LHCN-M2 (cell line): ENCODE results near the gene DOCK1. TPM values are rescaled to one million over a fixed set of nuclear protein-coding genes. Genes with fewer than 3 reads are reported as not detected.
"Not testable (repeated sequence)": the region's sequence is repeated elsewhere in the genome, so short reads cannot be mapped to it uniquely, and the experiment has no call there.

Source experiments
- DNase-seq: peaks from one replicate; pipeline ENCODE4 v3.0.0-alpha.2; 2012; ENCODE audit warnings: low read depth
- total RNA-seq: library from RNA; depleted of rRNA; stranded (reverse); fragments of >200 nt; gene quantifications from 2 replicates; pipeline ENCODE4 v1.2.3, GENCODE V29; 2014

DOCK1 gene
- total RNA-seq, 1 experiment from 2014 or later: 45.5 TPM

DNA sequence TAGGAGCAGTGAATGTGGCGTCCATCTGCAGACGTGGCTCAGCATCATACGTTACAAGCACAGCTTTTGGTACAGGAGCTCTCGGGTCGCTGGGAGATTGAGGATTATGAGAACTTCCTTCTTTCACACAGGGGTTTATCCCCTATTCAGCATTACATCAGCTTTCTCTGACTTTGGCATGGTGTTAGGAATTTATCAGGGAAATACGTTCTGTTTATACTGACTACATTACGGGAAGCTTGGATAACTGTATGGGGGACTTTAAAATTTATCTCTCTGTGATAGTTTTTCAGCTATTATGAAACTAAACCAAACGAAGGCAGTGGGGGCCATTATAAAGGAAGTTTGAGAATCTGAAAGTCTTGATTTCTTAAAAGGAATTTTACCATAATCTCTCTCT lies 401.3 kb downstream of the DOCK1 start:
- DNase-seq: no peak

DNA sequence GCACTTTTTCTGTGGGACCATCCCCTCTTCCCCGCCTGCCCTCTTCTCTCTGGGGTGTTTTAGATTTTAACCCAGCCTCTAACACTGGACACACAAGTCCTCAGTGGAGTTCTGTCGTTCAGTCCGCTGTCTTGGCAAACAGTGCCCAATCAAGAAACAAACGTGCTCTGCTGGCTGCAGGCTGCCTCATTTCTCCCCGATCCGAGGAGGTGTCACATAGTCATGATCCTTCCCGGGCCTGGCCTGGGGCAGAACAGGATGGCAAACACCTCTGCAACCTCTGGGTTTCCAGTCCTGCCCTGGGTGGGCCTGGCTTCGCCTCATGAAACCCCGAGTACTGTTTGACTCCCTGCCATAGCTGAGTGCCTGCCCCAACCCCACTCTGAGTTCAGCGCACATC lies 402.1 kb downstream of the DOCK1 start:
- DNase-seq: no peak

DNA sequence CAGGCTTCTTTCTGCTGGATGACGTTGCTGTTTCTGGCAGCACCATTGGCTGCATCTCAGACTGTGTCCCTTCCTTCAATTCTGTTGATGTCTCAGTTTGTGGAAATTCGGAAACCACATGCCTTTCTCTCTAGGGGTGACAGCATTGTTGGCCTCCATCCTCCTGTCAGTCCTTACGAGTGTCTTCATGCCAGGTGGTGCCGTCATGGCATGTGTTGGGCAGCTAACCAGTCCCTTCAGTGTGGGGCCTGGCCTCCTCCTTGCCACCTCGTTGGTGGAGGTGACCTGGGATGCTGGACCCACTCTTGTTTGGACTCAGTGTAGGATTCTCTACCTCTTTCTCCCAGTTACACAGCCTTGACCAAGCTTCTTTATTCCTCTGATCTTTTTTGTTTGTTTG lies 402.8 kb downstream of the DOCK1 start:
- no peak for DNase-seq

DNA sequence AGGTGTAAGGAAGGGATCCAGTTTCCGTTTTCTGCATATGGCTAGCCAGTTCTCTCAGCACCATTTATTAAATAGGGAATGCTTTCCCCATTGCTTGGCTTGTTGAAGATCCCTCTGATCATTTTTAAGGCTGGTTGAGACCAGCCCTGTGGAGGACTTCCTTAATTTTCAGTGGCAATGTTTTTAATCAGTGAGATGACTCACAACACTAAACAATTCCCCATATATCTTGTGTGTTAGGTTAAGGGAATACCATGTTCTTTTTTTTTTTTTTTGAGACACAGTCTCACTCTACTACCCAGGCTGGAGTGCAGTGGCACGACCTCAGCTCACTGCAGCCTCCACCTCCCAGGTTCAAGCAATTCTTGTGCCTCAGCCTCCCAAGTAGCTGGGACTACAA lies 404.4 kb downstream of the DOCK1 start:
- DNase-seq: not testable (repeated sequence)

DNA sequence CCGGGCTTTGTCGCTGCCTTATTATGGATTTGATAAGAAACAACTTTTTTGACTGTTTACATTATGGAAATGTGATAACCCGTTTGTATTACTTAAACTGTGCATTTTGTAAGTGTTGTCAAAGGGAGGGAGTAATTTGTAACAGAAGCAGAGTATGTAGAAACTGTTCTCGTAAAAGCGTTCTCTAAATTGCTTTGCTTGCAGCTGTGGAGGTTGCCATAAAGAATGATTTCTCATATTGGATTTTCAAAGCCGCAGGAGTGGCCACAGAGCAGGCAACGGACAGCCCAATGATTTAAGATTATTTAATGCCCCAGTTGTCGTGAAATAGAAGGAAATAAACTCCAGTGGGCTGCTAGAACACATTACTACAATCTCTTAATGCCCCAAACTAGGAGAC lies 405.2 kb downstream of the DOCK1 start:
- no peak for DNase-seq

DNA sequence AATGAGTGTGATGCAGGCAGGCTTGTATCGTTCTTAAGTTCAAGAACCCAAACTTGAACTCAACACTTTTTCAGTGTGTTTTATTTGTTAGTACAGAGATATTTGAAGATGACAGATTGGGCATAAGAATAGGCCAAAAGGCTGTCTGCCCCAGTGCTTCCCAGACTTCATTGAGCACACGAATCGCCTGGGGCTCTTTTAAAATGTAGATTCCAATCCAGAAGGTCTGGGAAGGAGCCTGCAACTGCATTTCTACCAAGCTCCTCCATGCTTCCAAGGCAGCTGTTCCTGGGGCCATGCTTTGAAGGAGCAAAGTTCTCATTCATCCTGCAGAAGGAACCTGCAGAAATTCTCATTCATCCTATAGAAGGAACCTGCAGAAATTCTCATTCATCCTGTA lies 405.7 kb downstream of the DOCK1 start:
- DNase-seq: no peak

DNA sequence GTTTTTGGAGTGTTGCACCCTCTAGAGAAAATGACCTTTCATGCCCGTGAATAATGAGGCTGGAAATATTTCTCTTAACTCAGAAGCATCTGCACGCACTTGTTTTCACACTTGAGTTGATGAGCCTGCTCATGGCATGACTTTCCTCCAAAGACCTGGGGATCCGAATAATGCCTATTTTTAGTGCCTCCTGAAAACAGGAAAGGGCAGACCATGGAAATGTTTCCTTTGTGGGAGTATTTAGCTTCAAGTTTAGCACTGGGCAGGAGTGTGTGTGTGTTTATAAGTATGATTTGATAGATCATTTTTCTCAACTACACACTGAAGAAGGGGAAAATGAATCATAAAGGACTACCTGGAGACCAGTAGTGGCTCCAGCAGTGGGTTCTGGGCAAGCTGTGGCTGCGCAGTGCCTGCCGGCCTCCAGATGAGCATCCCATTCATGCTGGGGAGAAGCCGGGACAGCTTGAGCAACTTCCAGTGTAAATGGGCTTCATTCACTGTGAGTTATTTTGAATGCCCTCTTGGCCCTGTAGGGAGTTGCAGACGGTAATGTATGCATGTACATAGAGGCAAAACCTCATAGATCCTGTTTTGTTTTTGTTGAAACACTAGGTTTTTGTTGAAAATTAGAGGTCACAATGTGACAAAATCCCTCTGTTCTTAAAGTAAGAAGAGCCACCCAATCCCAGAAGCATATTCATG lies 408.9 kb downstream of the DOCK1 start:
- no peak for DNase-seq

DNA sequence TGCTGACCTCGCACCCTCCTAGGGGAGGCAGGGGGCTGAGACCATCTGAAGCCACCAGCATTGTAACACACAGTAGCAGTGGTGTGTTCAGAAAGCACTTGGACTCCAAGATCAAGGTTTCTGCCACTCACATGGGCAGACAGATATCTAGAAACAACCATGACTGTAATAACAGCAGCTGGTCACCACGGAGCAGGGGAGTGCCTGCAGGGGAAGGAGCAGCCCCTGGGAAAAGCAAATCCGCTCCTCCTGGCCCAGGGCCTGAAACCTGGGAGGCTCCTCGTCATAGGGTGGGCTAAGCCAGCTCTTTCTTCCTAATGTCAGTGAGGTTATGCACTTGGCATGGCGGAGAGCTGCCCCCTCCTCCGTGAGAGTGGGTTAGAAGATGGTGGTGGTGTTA lies 409.6 kb downstream of the DOCK1 start:
- no peak for DNase-seq

DNA sequence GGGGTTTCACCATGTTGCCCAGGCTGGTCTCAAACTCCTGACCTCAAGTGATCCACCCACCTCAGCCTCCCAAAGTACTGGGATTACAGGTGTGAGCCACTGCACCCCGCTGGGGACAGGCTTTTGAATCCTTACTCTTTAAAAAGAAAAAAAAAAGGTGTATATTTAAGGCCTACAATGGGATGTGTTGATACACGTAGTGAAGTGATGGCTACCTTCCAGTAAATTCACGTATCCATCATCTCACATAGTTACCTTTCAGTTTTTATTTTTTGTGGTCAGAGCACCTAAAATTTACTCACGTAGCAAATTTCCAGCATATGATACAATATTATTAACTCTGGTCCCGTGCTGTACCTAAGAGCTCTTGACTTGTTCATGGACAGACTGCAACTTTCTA lies 410.7 kb downstream of the DOCK1 start:
- no peak for DNase-seq

DNA sequence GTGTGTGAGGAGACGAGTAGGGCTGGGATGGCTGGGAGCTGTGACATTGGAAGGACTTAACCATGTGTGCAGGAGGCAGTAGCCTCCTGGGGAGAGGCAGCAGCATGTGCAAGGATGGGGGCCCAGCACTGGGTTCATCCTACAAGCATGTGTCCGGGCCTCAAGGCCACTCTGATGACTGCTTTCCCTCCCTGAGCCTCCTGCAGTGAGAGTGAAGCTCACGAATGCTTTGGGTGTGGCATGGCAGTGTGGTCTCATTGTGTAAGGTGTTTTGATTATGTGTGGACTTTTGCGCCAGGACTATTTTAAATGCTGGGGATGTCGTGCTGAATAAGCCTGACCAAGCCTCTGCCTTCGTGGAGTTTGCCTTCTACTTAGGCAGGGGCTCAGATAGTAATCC lies 413.2 kb downstream of the DOCK1 start:
- DNase-seq: no peak

DNA sequence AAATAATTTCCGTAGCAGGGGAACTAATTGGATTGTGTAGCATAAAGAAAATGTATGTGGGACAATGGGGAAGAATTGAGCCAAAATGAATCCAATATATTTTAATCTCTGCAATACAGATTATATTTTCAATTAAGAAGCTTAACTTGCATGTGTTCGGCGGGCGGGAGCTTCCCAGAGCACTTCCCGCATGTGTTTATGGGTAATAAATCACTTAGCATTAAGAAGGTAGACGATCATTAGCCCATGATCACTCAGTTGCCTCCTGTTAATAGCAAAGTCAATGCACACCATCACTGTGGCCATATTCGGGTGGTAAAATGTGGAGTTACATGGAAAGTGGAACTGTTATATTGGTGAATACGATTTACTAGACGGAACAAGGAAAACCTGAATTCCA lies 414.0 kb downstream of the DOCK1 start:
- no peak for DNase-seq

DNA sequence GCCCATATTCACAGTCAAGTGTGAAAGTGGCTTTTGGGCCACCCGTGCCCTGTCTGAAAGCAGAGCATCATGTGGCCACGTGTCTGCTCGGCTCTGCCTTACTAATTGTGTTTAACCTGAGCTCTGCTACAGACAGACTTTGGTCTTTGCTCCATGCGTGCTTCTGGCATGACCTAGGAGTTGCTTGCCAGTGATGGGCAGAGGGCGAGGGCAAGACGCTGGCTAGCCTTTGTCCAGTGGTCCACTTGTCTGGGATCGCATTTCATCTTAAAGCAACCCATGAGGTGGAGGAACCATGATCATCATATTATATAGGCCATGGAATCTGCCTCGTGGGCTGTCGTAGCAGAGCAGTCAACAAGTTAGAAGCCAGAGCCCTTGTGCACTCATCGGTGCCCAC lies 414.5 kb downstream of the DOCK1 start:
- DNase-seq: no peak

DNA sequence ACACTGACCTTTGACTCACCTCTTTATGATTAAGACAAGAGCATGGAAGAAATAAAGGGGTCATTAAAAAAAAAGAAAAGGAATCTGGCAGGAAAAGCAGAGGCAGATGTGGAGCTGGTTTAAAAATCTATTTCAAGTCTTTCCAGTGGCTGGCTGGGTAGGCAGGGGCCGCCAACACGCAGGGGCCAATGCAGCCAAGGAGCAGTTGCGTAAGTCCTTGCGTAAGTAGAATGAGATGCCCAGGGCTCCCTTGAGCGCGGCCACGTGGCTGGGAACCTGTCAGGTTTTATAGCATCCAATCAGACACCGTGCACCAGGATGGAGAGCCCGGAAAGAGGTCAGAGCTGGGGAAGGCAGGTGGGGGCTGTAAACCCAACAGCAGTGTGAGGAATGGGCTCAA lies 414.9 kb downstream of the DOCK1 start:
- DNase-seq: no peak

DNA sequence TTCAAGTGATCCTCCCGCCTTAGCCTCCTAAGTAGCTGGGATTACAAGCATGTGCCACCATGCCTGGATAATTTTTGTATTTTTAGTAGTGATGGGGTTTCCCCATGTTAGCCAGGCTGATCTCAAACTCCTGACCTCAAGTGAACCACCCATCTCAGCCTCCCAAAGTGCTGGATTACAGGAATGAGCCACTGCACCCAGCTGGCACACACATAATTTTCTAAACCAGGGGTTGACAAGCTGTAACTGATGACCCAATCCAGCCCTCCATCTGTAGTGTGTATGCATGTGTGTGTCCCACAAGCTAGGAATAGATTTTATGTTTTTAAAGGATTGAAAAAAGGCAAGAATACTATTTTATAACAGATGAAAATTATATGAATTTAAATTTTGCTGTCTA lies 417.1 kb downstream of the DOCK1 start:
- no peak for DNase-seq

DNA sequence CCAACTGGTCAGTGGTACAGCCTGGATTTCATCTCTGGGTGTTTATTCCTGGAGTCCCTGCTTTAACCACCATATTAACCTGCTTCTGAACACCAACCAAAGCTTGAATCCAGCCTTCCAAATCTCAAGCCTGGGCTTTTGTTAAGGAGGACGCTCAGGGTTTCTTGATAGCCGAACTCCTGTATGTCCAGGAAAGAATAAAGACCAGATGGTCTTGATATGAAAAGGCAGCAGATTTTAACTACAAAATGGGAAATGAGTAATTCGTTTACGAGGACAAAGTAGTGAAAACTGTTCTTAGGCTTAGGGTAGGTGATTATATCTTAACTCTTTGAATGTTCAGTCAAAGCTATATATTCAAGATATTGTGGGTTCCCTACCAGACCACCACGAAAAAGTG lies 420.3 kb downstream of the DOCK1 start:
- no peak for DNase-seq

DNA sequence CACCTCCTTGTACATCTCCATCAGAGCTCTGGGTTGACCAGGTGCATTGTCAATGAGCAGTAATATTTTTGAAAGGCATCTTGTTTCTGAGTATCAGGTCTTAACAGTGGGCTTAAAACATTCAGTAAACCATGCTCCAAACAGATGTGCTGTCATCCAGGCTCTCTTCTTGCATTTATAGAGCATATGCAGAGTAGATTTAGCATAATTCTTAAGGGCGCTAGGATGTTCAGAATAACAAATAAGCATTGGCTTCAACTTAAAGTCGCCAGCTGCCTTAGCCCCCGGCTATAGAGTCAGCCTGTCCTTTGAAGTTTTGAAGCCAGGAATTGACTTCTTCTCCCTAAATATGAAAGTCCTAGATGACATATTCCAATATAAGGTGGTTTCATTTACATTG lies 421.7 kb downstream of the DOCK1 start:
- DNase-seq: no peak

DNA sequence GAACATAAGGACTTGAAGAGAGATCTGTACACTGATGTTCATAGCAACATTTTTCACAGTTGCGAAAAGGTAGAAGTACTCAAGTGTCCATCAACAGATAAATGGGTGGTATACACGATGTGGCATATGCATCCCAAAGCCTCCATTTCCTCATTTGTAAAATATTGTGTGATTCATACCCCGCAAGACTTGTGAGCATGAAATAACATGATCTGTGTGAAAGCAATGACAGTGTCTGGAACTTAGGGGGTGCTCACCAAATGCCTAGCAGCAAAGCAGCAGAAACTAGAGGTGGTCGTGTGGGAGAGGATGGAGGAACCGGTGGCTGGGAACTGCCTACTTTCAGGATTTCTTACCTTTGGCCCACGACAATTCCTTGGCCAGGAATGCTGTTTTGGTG lies 426.5 kb downstream of the DOCK1 start:
- no peak for DNase-seq

DNA sequence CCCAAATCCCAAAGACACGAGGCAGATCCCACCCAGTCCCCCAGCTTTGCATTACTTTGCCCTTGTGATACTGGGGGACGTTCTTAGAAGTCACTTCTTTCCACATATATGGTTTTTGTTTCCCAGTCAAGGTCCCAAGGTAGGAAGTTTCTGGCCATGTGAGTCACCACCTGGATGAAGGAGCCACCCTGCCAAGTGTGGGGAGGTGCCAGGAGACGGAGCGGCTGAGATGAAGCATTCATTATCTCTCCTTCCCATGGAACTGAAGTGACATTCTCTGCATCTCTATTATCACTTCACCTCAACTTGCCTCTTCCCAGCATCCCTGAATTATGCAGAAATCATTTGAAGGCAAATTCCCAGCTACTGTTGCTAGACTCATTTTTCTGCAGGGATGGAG lies 427.4 kb downstream of the DOCK1 start:
- no peak for DNase-seq

DNA sequence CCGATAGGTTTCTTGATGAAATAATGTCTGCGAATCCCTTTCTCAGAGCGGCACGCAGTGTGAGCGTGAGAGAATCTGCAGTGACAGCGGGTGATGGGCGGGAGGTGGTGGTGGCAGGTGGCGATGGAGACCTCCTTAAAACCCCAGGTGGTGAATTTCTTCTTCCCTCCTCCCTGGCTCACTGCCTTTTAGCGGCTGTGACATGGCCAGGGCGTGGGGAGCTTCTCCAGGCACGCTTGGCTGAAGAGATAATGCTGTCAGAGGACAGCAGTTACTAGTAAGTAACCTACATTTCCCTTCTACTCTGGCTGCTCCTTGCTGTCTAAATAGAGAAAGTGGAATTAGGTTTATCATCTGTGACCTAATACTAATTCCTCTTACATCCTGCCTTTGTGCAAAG lies 432.6 kb downstream of the DOCK1 start:
- no peak for DNase-seq

DNA sequence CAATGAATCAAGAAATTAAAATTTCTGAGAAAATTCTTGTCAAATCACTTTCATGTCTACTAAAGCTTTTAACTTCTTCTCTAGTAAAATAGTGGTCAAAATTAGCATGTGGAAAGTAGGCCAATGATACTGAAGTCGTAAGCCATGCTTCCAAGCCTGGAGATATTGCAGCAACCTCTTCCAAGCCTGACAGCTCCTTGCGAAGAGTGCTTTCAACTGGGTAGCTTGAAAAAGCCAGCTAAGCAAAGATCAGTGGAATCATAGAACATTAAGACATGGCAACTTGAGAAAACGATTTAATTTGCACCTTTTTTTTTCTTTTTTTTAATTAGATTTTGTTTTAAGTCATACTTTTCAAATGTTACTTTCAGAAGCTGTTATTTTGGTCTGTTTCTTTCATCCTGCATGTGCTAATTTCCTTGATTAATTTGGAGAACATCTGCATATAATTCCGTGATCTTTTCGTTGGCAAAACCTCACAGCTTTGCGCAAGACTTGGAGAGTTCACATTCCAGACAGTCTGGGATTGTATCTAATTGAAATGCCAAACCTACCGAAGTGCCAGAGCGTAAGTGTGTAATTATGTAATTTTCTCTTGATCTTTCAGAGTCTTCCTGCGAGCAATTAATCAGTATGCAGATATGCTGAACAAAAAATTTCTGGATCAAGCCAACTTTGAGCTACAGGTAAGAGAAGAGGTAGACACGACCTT lies 433.3 kb downstream of the DOCK1 start:
- DNase-seq: no peak

DNA sequence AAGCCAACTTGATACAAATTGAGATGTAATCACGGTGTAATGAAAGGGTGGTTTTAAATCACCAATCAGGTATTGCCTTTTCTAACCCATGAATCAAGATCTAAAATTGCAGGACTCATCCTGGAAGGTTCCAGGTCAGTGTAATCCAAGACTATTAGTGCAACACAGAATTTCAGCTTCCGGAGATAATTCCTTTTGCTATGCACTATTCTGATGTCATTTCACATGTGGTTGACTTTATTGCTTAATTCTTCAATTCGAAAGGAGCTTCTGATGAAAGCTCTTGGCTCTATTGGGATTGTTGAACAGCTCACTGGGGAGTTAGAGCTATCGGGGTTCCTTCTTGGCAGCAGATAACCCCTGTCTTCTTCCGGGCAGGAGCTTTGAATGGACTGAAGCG lies 438.6 kb downstream of the DOCK1 start:
- DNase-seq: no peak

DNA sequence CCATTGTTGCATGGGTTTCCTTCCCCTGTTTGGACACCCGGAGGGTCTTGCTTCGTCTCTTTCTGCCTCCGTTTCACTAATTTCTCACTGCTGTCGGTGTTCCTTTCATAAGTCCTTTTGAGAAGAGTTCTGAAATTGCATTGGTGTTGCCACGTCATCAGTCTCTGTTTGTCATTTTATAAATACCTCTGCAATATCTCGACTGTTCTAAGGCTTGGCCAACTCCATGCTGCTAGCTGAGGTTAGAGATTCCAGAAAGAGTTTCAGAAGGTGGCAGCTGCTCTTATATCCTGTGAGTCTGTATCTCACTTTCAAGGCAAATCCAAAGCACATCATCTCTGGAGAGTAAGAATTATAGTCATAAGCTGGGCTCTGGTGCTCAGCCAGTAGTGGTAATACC lies 439.1 kb downstream of the DOCK1 start:
- no peak for DNase-seq

DNA sequence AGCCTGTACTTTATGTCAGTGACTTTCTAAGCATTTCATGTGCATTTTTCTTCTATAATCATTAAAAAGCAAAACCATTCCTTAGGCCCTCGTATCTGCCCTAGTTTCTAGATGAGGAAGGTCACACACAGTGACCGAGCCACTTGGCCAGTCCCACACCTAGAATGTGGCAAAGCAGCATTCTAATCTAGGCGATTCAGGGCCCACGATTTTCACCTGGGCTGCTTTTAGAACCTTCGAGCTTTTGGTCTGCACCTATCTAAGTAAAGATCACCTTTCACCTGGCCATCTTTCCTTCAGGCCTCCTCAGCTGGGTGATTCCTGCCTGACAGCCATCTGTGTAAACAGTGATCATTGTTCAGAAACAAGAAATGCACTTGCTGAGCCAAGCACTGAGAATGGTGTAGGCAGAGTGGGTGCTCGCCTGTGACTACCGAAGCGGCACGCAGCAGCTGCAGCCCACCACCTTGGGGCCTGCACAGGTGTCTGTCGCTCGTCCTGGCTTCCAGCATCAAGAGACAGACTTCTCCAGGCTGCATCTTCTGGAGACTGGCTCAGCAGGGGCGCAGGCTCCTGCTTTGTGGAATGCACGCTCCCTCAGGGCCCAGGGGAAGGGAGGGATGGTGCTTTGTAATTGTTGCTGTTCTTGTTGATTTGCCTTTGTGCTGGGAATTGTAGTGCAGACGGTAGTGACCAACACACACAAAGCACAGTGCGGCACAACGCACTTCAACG lies 440.2 kb downstream of the DOCK1 start:
- no peak for DNase-seq
